DMS79 treated with DMSO at 0.1 percent for 48 hours (cell line): ENCODE results near the gene ATXN7.

Experiments
- DNase-seq: peaks from one replicate; lab custom pipeline; 2025; lab: John Stamatoyannopoulos, UW

The ATXN7 gene

DNA sequence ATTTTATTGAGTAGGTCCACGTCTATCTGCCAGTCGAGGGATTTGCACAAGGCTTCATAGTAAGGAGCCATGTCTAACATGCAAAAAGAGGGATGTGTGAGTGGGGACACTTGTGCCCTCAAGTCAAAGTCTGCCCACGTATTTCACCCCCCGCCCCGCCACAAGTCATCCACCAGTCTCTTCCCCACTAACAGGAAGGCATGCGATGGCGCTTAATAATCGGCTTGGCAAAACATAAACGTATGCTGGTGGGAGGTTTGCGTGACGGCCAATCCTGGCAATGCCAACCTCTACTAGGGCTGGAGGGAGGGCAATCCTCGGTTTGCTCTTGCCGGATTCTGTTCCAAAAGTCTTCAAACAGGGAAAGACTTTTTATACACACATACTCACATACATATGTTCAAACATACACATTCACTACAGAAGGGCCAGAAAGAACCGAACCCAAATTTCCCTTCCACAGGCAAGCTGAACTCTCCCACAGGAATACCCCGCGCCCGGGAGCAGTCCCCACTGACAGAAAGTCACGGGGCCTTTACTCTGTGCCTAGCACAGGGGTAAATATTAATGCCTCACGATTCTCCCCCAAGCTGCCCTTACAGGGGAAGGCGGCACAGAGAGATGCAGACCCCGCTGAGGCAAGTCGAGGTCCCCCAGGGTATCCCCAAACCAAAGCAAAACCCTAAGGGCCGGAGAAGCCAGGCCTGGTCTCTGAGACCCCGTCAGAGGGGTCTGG is 159.0 kb downstream of the ATXN7 start:
- DNase-seq = no peak

DNA sequence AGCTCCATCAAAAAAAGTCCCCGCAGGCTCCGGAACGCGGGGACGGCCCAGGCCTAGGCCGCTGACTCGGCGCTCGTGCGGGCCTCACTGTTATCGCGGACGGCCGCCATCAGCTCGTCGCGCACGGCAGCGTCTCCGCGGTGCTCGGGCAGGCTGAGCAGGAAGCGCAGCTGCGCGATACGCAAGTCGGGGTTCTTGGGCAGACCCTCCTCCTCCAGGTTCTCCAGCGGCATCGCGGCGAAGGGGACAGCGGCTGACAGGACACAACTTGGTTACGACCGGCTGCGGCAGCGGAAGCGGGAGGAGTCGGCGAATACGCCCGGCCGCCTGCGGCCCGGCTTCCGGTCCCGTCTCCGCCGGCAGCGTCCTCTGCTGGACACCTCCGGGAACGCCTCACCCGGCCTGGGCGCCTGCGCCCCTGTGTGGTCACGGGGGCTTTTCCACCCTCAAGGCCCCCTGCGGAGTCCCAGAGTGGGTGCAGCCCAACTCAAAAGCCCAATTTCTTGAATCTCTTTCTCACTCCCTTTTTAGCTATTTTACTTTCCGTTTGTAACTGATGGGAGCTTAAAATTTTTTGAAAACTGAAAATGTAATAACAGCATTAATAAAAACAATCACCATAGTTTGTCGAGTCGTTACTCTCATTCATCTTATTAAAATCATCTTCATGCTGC is 159.7 kb downstream of the ATXN7 start, which contains the start of gene PSMD6:
TSS of gene PSMD6 (minus strand) at position 308 of the 674 bp plus-strand sequence. CDS start at position 233, 75 bp downstream.
- DNase-seq = peak; percentile 16

DNA sequence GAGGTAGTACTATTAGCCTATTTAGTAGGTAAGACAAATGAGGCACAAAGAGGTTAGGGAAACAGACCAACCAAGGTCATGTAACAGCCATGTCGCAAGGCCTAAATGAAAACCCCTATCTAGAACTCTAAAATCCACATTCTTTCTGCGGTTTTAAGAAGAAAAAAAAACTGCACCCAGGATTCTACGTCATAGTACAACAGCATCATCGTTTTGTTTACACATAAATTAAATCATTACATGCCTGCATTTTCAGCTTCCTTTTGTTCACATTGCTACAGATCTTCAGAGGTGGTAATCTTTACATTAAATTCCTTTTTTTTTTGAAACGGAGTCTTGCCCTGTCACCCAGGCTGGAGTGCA is 160.2 kb downstream of the ATXN7 start:
- DNase-seq = no peak

- no peak for DNase-seq
Measured at GRCh38 chr3:64026346-64026745, 162.7 kb downstream of the ATXN7 start.

DNA sequence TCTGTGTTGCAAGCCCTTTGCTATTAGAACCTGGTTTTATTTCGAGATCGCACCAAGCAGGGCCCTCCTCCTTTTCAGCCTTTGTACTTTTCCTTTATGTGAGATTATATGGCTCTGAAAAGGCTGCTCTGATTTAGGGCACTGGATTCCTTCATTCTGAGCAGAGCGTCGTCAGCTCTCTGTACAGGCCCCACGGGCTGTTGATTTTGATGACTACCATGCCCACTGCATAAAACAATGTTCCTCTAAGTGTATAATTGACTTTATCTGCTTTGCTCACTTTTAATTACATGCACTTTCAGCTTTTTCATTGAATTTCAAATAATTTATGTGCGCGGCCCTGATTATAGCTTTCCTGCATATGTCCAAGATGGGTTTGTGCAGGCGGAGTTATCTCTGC is 164.0 kb downstream of the ATXN7 start:
- no peak for DNase-seq

DNA sequence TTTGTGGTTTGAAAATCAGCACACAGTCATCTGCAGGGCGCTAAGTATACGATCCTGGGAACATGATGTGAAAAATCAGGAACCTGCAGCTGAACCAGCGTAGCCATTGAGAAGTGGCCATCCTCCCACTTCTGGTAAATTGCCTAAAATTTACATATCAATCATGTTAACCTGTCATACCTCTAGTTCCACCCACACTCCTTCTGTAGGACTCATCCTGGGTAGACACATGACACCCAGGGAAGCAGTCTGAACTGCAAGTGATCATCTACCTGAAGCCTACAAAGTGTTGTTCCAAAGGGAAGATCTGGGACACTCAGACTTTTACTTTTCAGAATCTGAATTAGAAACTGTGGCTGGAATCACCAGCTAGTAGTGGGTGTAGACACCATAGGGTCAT is 165.1 kb downstream of the ATXN7 start:
- no peak for DNase-seq

GRCh38 chr3:64029287-64029686 is 165.6 kb downstream of the ATXN7 start:
- no peak for DNase-seq

DNA sequence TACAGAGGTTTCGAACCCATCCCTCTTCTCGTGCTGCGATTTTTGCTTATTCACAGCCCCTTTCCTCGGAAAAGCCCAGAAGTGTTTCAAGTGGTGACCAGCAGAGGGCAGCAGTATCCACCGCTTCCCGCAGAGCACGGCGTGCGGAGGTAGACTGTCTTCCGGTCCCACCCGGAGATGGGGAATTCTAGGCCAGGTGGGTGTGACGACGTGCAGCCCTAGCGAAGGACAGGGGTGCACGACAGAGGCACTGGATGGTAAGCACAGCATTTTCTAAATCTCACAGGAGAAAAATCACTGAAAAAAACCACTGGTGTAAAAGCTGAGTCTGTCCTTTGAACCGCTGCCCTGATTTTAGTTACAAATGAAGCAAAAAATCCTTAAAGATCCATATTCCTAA is 167.1 kb downstream of the ATXN7 start:
- DNase-seq = peak; percentile 48

DNA sequence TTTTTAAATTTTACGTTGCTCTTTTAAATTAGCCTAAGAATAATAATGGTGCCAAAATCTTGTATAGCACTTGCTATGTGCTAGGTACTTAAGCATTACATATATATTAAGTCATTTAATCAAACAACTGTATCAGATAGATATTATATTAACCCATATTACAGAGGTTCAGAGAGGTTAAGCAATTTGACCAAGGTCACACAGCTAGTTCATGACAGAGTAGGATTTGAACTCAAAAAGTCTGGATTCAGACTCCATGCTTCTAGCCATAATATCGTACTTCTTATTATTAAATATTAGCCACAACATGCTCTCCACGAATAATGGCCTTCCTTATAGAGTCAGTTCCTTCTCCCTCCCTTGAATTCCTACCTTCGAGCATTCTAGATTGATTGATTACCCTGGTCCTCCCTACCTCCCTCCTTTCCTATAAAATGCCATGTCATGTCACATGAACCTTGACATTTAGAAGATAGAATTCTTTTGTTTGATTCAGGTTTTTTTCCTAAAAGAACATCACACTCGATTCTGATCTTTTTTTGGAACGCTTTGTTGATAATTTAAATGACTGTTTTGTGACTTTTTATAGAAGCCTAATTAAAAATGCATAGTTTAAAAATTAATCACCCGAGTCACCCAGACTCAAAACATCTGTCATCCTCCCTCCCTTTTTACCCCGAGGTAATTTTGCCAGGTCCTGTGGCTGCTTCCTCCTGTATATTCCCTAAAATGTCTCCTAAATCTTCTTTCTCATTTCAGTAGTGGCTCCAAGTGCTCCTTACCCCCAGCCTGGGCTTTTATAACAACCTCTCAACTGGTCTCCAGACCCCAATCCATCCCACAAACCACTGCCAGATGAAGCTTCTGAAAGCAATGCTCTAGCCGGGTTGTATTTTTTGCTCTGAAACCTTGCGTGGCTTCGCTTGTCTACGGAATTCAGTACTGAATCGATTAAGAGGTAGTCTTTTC is 168.2 kb downstream of the ATXN7 start:
- peak; percentile 19 for DNase-seq

- no peak for DNase-seq
Measured at GRCh38 chr3:64033069-64033468, 169.4 kb downstream of the ATXN7 start.

GRCh38 chr3:64037084-64037483 is 173.4 kb downstream of the ATXN7 start:
- no peak for DNase-seq

- no peak for DNase-seq
Measured at GRCh38 chr3:64038253-64038767, 174.6 kb downstream of the ATXN7 start.

- peak; percentile 12 for DNase-seq
Measured at GRCh38 chr3:64039332-64039731, 175.7 kb downstream of the ATXN7 start.

GRCh38 chr3:64039981-64040733 is 176.5 kb downstream of the ATXN7 start:
- no peak for DNase-seq

DNA sequence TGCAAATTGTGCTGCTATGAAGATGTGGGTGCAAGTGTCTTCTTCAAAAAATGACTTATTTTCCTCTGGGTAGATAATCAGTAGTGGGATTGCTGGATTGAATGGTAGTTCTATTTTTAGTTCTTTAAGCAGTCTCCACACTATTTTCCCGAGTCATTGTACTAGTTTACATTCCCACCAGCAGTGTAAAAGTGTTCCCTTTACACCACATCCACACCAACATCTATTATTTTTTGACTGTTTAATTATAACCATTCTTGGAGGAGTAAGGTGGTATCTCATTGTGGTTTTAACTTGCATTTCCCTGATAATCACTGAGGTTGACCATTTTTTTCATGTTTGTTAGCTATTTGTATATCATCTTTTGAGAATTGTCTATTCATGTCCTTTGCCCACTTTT is 179.3 kb downstream of the ATXN7 start:
- DNase-seq = no peak

- peak; percentile 90 for DNase-seq
Measured at GRCh38 chr3:64046592-64046991, 182.9 kb downstream of the ATXN7 start.

GRCh38 chr3:64046996-64047594 is 183.4 kb downstream of the ATXN7 start:
- peak; percentile 78 for DNase-seq

DNA sequence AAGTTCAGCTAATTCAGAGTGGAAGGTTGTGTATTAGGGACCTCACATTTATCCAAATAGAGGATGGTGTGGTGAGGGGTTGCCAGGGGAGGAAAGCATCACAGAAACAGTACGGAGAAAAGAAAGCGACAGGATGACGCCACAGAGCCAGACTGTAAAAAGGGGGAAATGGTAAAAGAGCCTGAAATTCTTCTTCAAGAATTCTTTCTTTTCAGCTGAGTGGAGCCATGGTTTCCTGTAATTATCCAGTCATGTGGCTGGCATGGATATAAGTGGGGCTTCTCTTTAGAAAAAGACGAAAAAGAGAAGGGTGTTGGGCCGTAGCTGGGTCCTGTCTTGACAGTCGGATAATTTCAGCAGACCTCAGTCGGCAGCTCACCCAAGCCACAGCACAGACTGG is 184.1 kb downstream of the ATXN7 start:
- peak; percentile 8 for DNase-seq

DNA sequence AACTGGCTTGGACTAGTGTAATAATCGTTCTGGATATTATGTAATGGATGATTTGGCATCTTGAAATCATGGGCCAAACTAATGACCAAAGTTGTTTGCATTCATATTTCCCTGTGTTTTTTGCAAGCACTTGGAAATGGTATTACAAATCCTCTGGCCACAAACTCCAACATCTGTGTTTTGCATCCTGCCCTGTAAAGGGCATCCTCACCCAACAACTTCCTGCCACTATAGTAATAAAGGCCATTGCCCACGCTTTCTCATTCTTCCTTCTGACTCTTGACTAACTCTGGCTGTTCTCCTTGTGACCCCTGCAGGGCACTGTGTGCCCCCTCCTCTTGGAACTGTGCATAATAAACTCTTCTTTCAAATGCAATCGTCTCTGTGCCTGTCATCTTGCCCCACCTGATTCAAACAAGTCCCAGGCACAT is 185.0 kb downstream of the ATXN7 start:
- DNase-seq = peak; percentile 29

DNA sequence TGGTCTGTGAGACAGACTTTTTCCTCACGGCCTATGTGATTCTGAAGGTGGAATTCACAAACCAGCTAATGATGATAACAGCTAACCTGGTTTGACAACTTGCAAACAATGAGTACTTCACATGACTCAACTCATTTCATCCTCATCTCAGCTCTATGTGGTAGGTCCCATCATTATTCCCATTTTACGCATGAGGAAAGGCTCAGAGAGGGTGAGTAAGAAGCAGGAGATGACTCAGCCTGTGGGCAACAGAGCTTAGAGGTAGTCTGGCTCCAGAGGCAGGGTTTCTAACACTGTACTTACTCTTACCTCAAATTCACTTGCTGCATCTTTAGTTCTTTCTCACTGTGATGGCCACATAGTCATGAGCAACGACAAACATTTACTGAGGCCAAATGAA is 185.5 kb downstream of the ATXN7 start:
- DNase-seq = no peak

GRCh38 chr3:64049832-64050231 is 186.2 kb downstream of the ATXN7 start:
- DNase-seq = no peak
